Lower leg skin (tissue), 4 donors: ENCODE results near the gene MIEN1. TPM values are rescaled to one million over a fixed set of nuclear protein-coding genes. Genes with fewer than 3 reads are reported as not detected.
A peak's percentile ranks its signal among the peaks of the same experiment; 100 is the strongest.

Source experiments
- DNase-seq, 2 donors: peaks; one replicate each; pipeline ENCODE4 v3.0.0-alpha.2; 2019; ENCODE audit warnings: low spot score in 2 of 2
- H3K4me3 ChIP-seq: fragments of 200-600 bp; sonication (generic); 2 replicates; pipeline ENCODE4 v1.5.1; 2017; ENCODE audit warnings: mild to moderate bottlenecking, low read depth; ENCODE audit not compliant: poor library complexity, severe bottlenecking
- POLR2A ChIP-seq, 2 donors: fragments of 450-650 bp; IDR thresholded peaks; one replicate each; pipeline ENCODE4 v1.6.1; 2016 to 2017; ENCODE audit warnings: antibody characterized with exemption in 2 of 2, mild to moderate bottlenecking in 1 of 2, moderate library complexity in 1 of 2
- WGBS, 2 donors: methylation state at CpG; one replicate each; pipeline ENCODE4 v1.1.5; 2018; 5-methylcytosine and 5-hydroxymethylcytosine counted together
- intact Hi-C: fragments of 100-400 bp; cut with DNase I; formaldehyde crosslinking; loops from one replicate; pipeline ENCODE4 v1.15.0; 2023; ENCODE audit warnings: low total_unique reads
- total RNA-seq, 4 donors: library from RNA; depleted of rRNA; stranded (reverse); fragments of >200 nt; gene quantifications; one replicate each; pipeline ENCODE4 v1.1.0, GENCODE V29; 2016
- TF ChIP-seq, protein P1 (sequence below), 3 donors: fragments of 450-650 bp; IDR thresholded peaks; one replicate each; pipeline ENCODE4 v1.5.1; 2016; ENCODE audit warnings: antibody characterized with exemption in 3 of 3, mild to moderate bottlenecking in 3 of 3, moderate library complexity in 2 of 3

Gene MIEN1
- total RNA-seq, 4 donors from 2014 or later: 42.8 to 82.0 (median 59.7) TPM

DNA sequence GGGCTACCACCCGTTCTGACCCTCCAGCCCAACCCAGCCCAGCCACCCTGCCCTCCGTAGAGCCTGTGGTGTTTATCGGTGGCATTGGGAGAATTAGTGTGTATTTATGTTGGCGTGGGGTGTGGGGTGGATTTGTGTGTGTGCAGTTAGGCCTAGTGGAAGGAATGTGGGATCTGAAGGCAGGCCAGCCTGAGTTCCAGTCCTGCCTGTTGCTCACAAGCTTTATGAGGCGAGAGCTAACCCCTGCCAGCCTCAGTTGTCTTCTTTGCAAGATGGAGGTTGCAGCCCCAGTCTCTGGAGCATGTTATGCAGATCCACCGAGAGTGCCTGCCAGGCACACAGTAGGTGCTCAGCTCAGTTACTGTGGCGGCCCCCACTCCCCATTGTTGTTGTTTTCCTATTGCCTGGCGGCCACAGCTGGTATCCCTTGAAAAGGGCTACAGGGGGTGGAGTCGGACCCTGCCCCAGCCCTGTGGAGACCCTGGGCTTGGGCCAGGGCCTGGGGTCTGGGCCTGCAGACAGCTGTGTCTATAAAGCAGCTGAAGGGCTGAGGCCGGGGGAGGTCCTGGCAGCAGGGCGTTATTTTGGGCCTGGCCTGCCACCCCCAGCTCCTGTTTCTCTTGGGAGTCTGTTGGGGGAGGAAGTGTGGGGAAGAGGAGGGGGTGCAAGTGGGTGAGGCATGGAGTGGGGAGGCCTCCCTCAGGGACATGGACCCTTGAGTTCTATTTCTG, 25.3 kb downstream of the MIEN1 start:
- intact Hi-C loops: no loop called here
- no peak for TF ChIP-seq POLR2A (IDR thresholded peaks at IDR 0.05)
- TF ChIP-seq, protein P1, sequence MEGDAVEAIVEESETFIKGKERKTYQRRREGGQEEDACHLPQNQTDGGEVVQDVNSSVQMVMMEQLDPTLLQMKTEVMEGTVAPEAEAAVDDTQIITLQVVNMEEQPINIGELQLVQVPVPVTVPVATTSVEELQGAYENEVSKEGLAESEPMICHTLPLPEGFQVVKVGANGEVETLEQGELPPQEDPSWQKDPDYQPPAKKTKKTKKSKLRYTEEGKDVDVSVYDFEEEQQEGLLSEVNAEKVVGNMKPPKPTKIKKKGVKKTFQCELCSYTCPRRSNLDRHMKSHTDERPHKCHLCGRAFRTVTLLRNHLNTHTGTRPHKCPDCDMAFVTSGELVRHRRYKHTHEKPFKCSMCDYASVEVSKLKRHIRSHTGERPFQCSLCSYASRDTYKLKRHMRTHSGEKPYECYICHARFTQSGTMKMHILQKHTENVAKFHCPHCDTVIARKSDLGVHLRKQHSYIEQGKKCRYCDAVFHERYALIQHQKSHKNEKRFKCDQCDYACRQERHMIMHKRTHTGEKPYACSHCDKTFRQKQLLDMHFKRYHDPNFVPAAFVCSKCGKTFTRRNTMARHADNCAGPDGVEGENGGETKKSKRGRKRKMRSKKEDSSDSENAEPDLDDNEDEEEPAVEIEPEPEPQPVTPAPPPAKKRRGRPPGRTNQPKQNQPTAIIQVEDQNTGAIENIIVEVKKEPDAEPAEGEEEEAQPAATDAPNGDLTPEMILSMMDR (IDR thresholded peaks at IDR 0.05): no peak
- H3K4me3 ChIP-seq: no peak overlapping the region
- WGBS, 2 donors: 52 to 59% methylated on average over 11 of the region's 11 CpGs
- no peak for DNase-seq

DNA sequence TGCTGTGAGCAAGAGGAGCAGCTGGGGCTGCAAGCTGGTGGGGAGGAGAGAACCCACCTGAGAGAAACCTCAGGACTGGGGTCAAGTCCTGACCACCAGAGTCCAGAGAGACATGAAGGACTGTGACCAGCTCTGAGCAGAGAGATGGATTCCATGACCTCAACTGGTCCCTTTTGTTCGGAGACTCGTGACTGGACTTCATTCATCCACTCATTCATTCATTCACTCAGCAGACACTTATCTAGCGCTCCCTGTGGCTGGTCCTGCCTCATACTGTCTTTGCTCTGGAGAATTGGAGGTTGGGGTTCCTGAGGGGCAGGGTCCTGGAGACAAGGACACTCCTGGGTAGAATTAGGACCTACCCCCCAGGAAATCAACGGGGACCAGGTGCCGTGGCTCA, 26.4 kb downstream of the MIEN1 start:
- TF ChIP-seq, protein P1 (IDR thresholded peaks at IDR 0.05): no peak
- TF ChIP-seq POLR2A (IDR thresholded peaks at IDR 0.05): no peak
- no peak overlapping the region for H3K4me3 ChIP-seq
- WGBS, 2 donors: 79 to 81% methylated on average over 5 of the region's 5 CpGs
- no peak for DNase-seq
- intact Hi-C loops: no loop called here

DNA sequence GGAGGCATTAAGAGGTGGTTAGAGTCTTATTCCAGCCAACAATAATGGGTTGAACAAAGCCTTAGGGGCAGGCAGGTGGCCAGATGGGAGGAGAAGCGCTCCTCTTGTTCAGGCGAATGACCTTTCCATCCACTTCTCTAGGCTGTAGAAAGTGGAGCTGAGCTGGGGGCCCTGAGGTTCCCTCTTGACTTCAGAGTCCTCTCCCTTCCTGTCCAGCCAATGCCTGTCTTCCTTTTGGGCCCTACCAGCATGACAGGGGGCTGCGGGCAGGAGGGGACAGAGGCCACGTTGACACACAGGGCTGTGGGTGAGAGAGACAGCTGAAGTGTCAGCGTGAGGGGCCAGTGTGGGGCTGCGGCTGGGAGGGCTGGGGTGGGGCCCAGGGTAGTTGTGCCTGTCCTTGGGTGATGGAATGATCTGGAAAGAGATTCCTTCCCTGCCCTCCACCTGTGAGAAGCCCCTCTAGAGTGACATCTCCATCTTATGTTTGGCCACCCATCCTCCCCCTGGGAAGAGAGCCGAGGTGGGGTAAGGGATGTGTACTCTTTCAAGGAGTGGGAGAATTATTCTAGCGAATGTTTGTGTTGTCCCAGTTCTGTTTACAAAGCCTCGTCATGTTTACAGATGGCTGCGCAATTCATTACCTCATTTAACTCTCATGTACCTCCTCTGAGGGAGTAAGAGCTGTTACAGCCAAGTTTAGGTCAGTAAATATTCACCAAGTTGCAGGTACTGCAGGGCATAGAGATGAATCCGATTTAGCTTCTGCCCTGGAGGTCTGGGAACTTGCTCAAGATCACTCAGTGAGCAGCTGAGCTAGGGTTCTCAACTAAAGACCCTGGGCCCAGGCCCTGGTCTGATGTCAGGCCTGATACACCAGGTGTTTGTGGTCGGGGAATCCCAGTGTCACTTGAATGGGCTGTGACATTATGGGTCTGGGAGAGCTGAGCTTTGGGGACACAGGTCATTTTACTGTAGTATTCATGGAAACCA, 27.1 kb downstream of the MIEN1 start:
- no peak overlapping the region for H3K4me3 ChIP-seq
- no peak for TF ChIP-seq POLR2A (IDR thresholded peaks at IDR 0.05)
- TF ChIP-seq, protein P1 (IDR thresholded peaks at IDR 0.05): no peak
- 60 to 66% methylated on average over 11 to 12 of the region's 12 CpGs for WGBS, 2 donors
- intact Hi-C loops: no loop called here
- no peak for DNase-seq

DNA sequence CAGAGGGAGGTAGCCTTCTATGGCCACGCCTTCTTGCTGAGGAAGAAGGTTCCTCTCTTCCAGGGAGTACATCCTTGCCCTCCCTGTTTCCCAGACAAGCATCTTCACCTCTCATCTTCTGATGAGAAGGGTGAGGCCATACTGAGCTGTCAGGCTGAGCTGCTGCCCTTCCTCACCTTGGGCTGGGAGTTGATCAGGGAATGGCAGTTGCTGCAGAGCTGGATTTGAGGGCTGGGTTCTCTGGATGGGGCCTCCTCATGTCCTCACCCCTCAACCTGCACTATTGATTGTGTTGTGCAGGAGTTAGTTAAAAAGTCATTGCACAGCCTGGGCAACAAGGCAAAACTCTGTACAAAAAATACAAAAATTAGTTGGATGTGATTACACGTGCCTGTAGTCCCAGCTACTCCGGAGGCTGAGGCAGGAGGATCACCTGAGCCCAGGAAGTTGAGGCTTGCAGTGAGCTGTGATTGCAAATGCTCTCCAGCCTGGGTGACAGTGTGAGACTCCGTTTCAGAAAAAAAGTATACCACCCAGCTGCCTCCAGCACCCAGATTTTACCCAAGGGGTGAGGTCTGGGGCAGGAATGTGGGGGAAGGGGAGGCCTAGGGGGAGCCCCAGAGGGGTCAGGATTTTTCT, 28.4 kb downstream of the MIEN1 start:
- H3K4me3 ChIP-seq: no peak overlapping the region
- TF ChIP-seq, protein P1 (IDR thresholded peaks at IDR 0.05): no peak
- TF ChIP-seq POLR2A (IDR thresholded peaks at IDR 0.05): no peak
- no peak for DNase-seq
- WGBS, 2 donors: 59 to 63% methylated on average over 4 of the region's 4 CpGs
- intact Hi-C loops: no loop called here

DNA sequence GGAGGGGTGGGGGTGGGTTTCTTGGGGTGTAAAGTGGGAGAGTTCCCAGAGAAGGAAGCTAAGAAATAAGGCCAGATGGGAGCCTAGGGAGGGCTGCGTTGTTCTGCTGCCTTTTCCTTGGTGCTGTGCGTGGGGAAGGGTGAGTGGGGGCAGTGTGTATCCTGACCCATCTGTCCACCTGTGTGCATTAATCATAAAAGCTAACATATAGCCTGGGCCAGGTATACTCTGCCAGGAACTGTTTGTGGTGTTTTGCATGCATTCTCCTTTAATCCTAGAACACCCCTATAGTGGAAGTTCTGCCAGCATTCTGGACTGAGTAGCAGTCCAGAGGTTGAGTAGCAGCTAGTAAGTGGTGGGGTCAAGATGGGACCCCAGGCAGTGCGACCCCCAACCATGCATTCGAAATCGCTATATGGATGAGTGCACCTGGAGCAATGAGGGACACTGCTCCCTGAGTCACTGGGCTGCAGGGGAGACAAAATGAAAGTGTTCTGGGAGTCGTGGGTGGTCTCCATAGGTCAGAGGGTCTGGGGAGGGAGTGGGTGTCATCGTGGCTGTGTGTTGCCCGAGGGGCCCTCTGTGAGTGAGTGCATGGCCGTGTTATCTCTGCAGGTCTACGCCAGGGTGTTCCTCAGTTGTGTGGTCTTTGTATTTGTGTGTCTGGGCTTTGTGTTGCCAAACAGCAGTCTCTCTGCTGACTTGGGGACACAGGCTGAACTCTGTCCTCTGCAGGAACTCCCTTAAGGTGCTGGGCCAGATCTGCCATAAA, 29.1 kb downstream of the MIEN1 start:
- no peak for DNase-seq
- TF ChIP-seq POLR2A (IDR thresholded peaks at IDR 0.05): no peak
- TF ChIP-seq, protein P1 (IDR thresholded peaks at IDR 0.05): no peak
- 32 to 43% methylated on average over 10 of the region's 10 CpGs for WGBS, 2 donors
- H3K4me3 ChIP-seq: peak overlapping the region; percentile 68
- intact Hi-C loops: no loop called here
